HEK293 (cell line): ENCODE results near the gene ZFYVE28.

Source experiments
- CTCF ChIA-PET: fragments of 350-600 bp; formaldehyde crosslinking; extraction: SDS; loops from one replicate; lab custom pipeline; 2021; ENCODE audit warnings: antibody characterized with exemption; lab: Yijun Ruan, JAX
- POLR2A ChIA-PET: fragments of 300-600 bp; formaldehyde crosslinking; extraction: SDS; loops from one replicate; lab custom pipeline; 2020; ENCODE audit warnings: antibody characterized with exemption, inconsistent platforms; lab: Yijun Ruan, JAX
- H3K27ac ChIP-seq: fragments of 200-500 bp; sonication (Bioruptor generic); 2 replicates; pipeline ENCODE4 v1.5.1; 2014; ENCODE audit warnings: low read depth, low read length, control low read depth, inconsistent platforms; ENCODE audit errors: extremely low read depth
- H3K36me3 ChIP-seq, 2 experiments: fragments of 200-500 bp in 1 of 2; sonication (Bioruptor generic) in 1 of 2; 1 replicate in 1 of 2; 2 replicates in 1 of 2; pipeline ENCODE4 v1.5.1; 2014 to 2017; ENCODE audit warnings: inconsistent platforms in 2 of 2, low read length in 2 of 2; ENCODE audit not compliant: control insufficient read depth in 2 of 2, insufficient read depth in 1 of 2
- H3K4me1 ChIP-seq: fragments of 200-500 bp; sonication (Bioruptor generic); 2 replicates; pipeline ENCODE4 v1.5.1; 2014; ENCODE audit warnings: mild to moderate bottlenecking, low read length, inconsistent platforms; ENCODE audit not compliant: control insufficient read depth, insufficient read depth
- H3K4me3 ChIP-seq: 2 replicates; pipeline ENCODE4 v1.5.1; 2011; ENCODE audit warnings: low read depth, mild to moderate bottlenecking, control low read depth, low read length, moderate library complexity
- H3K9me3 ChIP-seq: fragments of 200-500 bp; sonication (Bioruptor generic); 2 replicates; pipeline ENCODE4 v1.5.1; 2014; ENCODE audit warnings: low read depth, low read length, inconsistent platforms; ENCODE audit not compliant: control insufficient read depth, insufficient read depth
- BCL11B ChIP-seq: fragments of 450-650 bp; formaldehyde crosslinking; IDR thresholded peaks from 2 replicates; pipeline ENCODE4 v1.5.1; 2016; ENCODE audit warnings: low read depth, missing biosample characterization, missing genetic modification characterization
- GLIS2 ChIP-seq: fragments of 450-650 bp; formaldehyde crosslinking; IDR thresholded peaks from 2 replicates; pipeline ENCODE4 v1.5.1; 2016; ENCODE audit warnings: missing biosample characterization, missing genetic modification characterization
- HOXA7 ChIP-seq: sonication (generic); formaldehyde crosslinking; IDR thresholded peaks from 2 replicates; pipeline ENCODE4 v1.8.1; 2022; ENCODE audit warnings: missing genetic modification reagents, borderline replicate concordance
- INSM2 ChIP-seq: fragments of 450-650 bp; formaldehyde crosslinking; IDR thresholded peaks from 2 replicates; pipeline ENCODE4 v1.5.1; 2016; ENCODE audit warnings: missing biosample characterization, missing genetic modification characterization
- KLF8 ChIP-seq: fragments of 450-650 bp; formaldehyde crosslinking; IDR thresholded peaks from 2 replicates; pipeline ENCODE4 v1.5.1; 2016; ENCODE audit warnings: missing biosample characterization, missing genetic modification characterization
- PRDM1 ChIP-seq: fragments of 450-650 bp; formaldehyde crosslinking; IDR thresholded peaks from 2 replicates; pipeline ENCODE4; 2016; ENCODE audit warnings: missing biosample characterization, missing genetic modification characterization
- SALL2 ChIP-seq: fragments of 450-650 bp; formaldehyde crosslinking; IDR thresholded peaks from 2 replicates; pipeline ENCODE4 v1.5.0; 2017; ENCODE audit warnings: missing biosample characterization, mild to moderate bottlenecking, missing genetic modification characterization, borderline replicate concordance
- ZBTB11 ChIP-seq: fragments of 450-650 bp; formaldehyde crosslinking; conservative IDR thresholded peaks from 2 replicates; pipeline ENCODE4 v1.5.1; 2016; ENCODE audit warnings: low read depth, missing biosample characterization, missing genetic modification characterization
- ZBTB21 ChIP-seq: fragments of 450-650 bp; formaldehyde crosslinking; IDR thresholded peaks from 2 replicates; pipeline ENCODE4 v1.5.1; 2017; ENCODE audit warnings: missing biosample characterization, missing genetic modification characterization
- ZFHX2 ChIP-seq: fragments of 450-650 bp; formaldehyde crosslinking; conservative IDR thresholded peaks from 2 replicates; pipeline ENCODE4 v1.5.1; 2016; ENCODE audit warnings: missing biosample characterization, missing genetic modification characterization
- ZIC2 ChIP-seq: fragments of 450-650 bp; formaldehyde crosslinking; IDR thresholded peaks from 2 replicates; pipeline ENCODE4 v1.5.1; 2016; ENCODE audit warnings: missing biosample characterization, missing genetic modification characterization
- ZNF10 ChIP-seq: fragments of 450-650 bp; formaldehyde crosslinking; IDR thresholded peaks from 2 replicates; pipeline ENCODE4 v1.5.1; 2017; ENCODE audit warnings: missing biosample characterization, missing genetic modification characterization
- ZNF132 ChIP-seq: fragments of 450-650 bp; formaldehyde crosslinking; IDR thresholded peaks from 2 replicates; pipeline ENCODE4 v1.5.1; 2017; ENCODE audit warnings: missing biosample characterization, missing genetic modification characterization, borderline replicate concordance
- ZNF16 ChIP-seq: fragments of 450-650 bp; formaldehyde crosslinking; IDR thresholded peaks from 2 replicates; pipeline ENCODE4 v1.5.1; 2016; ENCODE audit warnings: low read depth, missing biosample characterization, missing genetic modification characterization
- ZNF18 ChIP-seq: fragments of 450-650 bp; formaldehyde crosslinking; IDR thresholded peaks from 2 replicates; pipeline ENCODE4 v1.5.1; 2016; ENCODE audit warnings: missing biosample characterization, missing genetic modification characterization
- ZNF239 ChIP-seq: fragments of 450-650 bp; formaldehyde crosslinking; IDR thresholded peaks from 2 replicates; pipeline ENCODE4 v1.5.1; 2016; ENCODE audit warnings: missing biosample characterization, missing genetic modification characterization
- ZNF274 ChIP-seq, 2 experiments: fragments of 200-500 bp in 1 of 2; fragments of 450-650 bp in 1 of 2; sonication (Bioruptor generic) in 1 of 2; formaldehyde crosslinking in 1 of 2; IDR thresholded peaks; 2 replicates each; pipeline versions ENCODE4 v1.5.1 to v1.6.1; 2014 to 2016; ENCODE audit warnings: borderline replicate concordance in 1 of 2, inconsistent platforms in 1 of 2, low read length in 1 of 2, missing biosample characterization in 1 of 2, missing genetic modification characterization in 1 of 2
- ZNF544 ChIP-seq: fragments of 450-650 bp; formaldehyde crosslinking; IDR thresholded peaks from 2 replicates; pipeline ENCODE4 v1.5.0; 2017; ENCODE audit warnings: missing biosample characterization, missing genetic modification characterization
- ZNF549 ChIP-seq: fragments of 450-650 bp; IDR thresholded peaks from 2 replicates; pipeline ENCODE4 v1.5.1; 2018; ENCODE audit warnings: missing biosample characterization, missing genetic modification characterization, mild to moderate bottlenecking, inconsistent platforms, moderate library complexity
- ZNF560 ChIP-seq: fragments of 450-650 bp; formaldehyde crosslinking; IDR thresholded peaks from 2 replicates; pipeline ENCODE4 v1.5.1; 2017; ENCODE audit warnings: missing biosample characterization, missing genetic modification characterization, borderline replicate concordance
- ZNF580 ChIP-seq: fragments of 450-650 bp; formaldehyde crosslinking; IDR thresholded peaks from 2 replicates; pipeline ENCODE4 v1.5.1; 2016; ENCODE audit warnings: missing biosample characterization, missing genetic modification characterization
- ZNF626 ChIP-seq: fragments of 450-650 bp; sonication (Bioruptor Pico); formaldehyde crosslinking; IDR thresholded peaks from 2 replicates; pipeline ENCODE4 v1.5.1; 2018; ENCODE audit warnings: missing biosample characterization, missing genetic modification characterization, inconsistent platforms
- ZNF701 ChIP-seq: fragments of 450-650 bp; formaldehyde crosslinking; IDR thresholded peaks from 2 replicates; pipeline ENCODE4 v1.5.1; 2016; ENCODE audit warnings: missing biosample characterization, missing genetic modification characterization

The ZFYVE28 gene

GRCh38 chr4:2426711-2427275 lies 8.3 kb upstream of the ZFYVE28 start:
- POLR2A ChIA-PET, result no interaction called here

GRCh38 chr4:2426069-2426397 lies 7.6 kb upstream of the ZFYVE28 start:
- ChIA-PET POLR2A (no interaction called here), CTCF (no interaction called here)
- TF ChIP-seq ZNF274 (IDR thresholded peaks at IDR 0.05; ENCODE audit: low read length) (no peak), ZNF274 (tag by site-specific recombination; IDR thresholded peaks at IDR 0.05; ENCODE audit: borderline replicate concordance) (no peak), ZFHX2 (tag by site-specific recombination) (no peak), ZBTB21 (no peak), BCL11B (tag by site-specific recombination) (no peak), GLIS2 (tag by site-specific recombination) (no peak), ZNF239 (tag by site-specific recombination) (no peak), SALL2 (tag by site-specific recombination) (no peak), ZNF18 (no peak)
- no peaks in the 10 kb centered on the region for H3K4me1 ChIP-seq
- H3K9me3 ChIP-seq, result no peaks in the 10 kb centered on the region
- H3K36me3 ChIP-seq, result no peaks in the 10 kb centered on the region
- no peak overlapping the region for H3K4me3 ChIP-seq
- H3K27ac ChIP-seq, result no peak overlapping the region

More at GRCh38 chr4:2426711-2427275, 8.3 kb upstream of the ZFYVE28 start:
- TF ChIP-seq ZNF549 (tag by site-specific recombination) (no peak), ZBTB11 (tag by site-specific recombination) (no peak), ZNF626 (no peak), ZNF580 (tag by site-specific recombination) (no peak), HOXA7 (CRISPR knock-in tag) (no peak), ZIC2 (tag by site-specific recombination) (no peak), ZNF701 (tag by site-specific recombination) (no peak), ZNF16 (tag by site-specific recombination) (no peak), ZNF10 (tag by site-specific recombination) (no peak), ZNF132 (tag by site-specific recombination) (no peak), KLF8 (tag by site-specific recombination) (no peak), ZNF544 (tag by site-specific recombination) (no peak), INSM2 (no peak), ZNF560 (tag by site-specific recombination) (no peak), ZFHX2 (tag by site-specific recombination) (no peak), PRDM1 (tag by site-specific recombination) (no peak)
- CTCF ChIA-PET, result interaction anchor here (0.7 kb wide), 1 partner anchor 64 kb away, joined by 3 read pairs; no protein-coding TSS in a partner anchor
- Histone ChIP-seq H3K36me3 (no peaks in the 10 kb centered on the region), H3K9me3 (no peaks in the 10 kb centered on the region), H3K4me3 (no peak overlapping the region), H3K4me1 (no peaks in the 10 kb centered on the region), H3K27ac (no peak overlapping the region)
